HCT116 (cell line): ENCODE results near the gene KLHDC7B.
"Not testable (repeated sequence)": the region's sequence is repeated elsewhere in the genome, so short reads cannot be mapped to it uniquely, and the experiment has no call there.

Source experiments
- JUND ChIP-seq: IDR thresholded peaks from 2 replicates; pipeline ENCODE4 v1.6.1; 2012
- POLR2A ChIP-seq: IDR thresholded peaks from 2 replicates; pipeline ENCODE4 v1.7.0; 2011; ENCODE audit warnings: borderline replicate concordance; ENCODE audit not compliant: insufficient read depth, insufficient read length; ENCODE audit errors: extremely low read depth
- POLR2AphosphoS5 ChIP-seq: IDR thresholded peaks from 2 replicates; pipeline ENCODE4 v1.6.1; 2011; ENCODE audit warnings: mild to moderate bottlenecking, low read depth, low read length, moderate library complexity
- RAD21 ChIP-seq: IDR thresholded peaks from 2 replicates; pipeline ENCODE4 v1.6.1; 2012; ENCODE audit warnings: low read depth, mild to moderate bottlenecking
- YY1 ChIP-seq: IDR thresholded peaks from 2 replicates; pipeline ENCODE4 v1.6.1; 2011; ENCODE audit warnings: low read length, low read depth, moderate library complexity, mild to moderate bottlenecking; ENCODE audit not compliant: insufficient replicate concordance; ENCODE audit errors: extremely low read depth
- TF ChIP-seq, protein P1 (sequence below), 3 experiments: fragments of 200-600 bp in 1 of 3; sonication (generic) in 1 of 3; IDR thresholded peaks in 2 of 3; conservative IDR thresholded peaks in 1 of 3; 2 replicates each; pipeline ENCODE4 v1.5.1; 2012 to 2017; ENCODE audit warnings: low read depth in 2 of 3, low read length in 2 of 3, antibody characterized with exemption in 1 of 3, borderline replicate concordance in 1 of 3, control low read depth in 1 of 3, mild to moderate bottlenecking in 1 of 3, mixed read lengths in 1 of 3, mixed run types in 1 of 3, moderate library complexity in 1 of 3; ENCODE audit not compliant: insufficient read depth in 1 of 3
- TF ChIP-seq, protein P2 (sequence below): IDR thresholded peaks from 2 replicates; pipeline ENCODE4 v1.6.1; 2012

DNA sequence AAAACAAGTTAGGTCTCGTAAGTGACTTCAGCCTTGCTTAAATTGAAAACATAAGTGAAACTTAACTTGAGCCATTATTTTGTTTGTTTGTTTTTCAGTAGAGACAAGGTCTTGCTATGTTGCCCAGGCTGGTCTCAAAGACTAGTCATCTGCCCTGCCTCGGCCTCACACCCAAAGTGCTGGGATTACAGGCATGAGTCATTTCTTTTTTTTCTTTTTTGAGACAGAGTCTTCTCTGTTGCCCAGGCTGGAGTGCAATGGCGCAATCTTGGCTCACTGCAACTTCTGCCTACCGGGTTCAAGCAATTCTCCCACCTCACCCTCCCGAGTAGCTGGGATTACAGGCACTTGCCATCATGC is 4.1 kb upstream of the KLHDC7B start:
- TF ChIP-seq JUND, RAD21, POLR2A, POLR2AphosphoS5, YY1: not testable (repeated sequence)
- TF ChIP-seq, protein P1, sequence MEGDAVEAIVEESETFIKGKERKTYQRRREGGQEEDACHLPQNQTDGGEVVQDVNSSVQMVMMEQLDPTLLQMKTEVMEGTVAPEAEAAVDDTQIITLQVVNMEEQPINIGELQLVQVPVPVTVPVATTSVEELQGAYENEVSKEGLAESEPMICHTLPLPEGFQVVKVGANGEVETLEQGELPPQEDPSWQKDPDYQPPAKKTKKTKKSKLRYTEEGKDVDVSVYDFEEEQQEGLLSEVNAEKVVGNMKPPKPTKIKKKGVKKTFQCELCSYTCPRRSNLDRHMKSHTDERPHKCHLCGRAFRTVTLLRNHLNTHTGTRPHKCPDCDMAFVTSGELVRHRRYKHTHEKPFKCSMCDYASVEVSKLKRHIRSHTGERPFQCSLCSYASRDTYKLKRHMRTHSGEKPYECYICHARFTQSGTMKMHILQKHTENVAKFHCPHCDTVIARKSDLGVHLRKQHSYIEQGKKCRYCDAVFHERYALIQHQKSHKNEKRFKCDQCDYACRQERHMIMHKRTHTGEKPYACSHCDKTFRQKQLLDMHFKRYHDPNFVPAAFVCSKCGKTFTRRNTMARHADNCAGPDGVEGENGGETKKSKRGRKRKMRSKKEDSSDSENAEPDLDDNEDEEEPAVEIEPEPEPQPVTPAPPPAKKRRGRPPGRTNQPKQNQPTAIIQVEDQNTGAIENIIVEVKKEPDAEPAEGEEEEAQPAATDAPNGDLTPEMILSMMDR (IDR thresholded peaks at IDR 0.05 in 2 of 3, conservative IDR thresholded peaks at IDR 0.05 in 1 of 3; ENCODE audit: borderline replicate concordance in 1 of 3, insufficient read depth in 1 of 3, low read depth in 2 of 3, low read length in 2 of 3): not testable (repeated sequence)
- TF ChIP-seq, protein P2, sequence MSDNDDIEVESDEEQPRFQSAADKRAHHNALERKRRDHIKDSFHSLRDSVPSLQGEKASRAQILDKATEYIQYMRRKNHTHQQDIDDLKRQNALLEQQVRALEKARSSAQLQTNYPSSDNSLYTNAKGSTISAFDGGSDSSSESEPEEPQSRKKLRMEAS: peak; percentile 49; the same call in 1 of the 2 replicates
